Measurements from ENCODE around the gene UMPS. TPM values are rescaled to one million over a fixed set of nuclear protein-coding genes. Genes with fewer than 3 reads are reported as not detected.

Gene UMPS
- total and polyA plus RNA-seq, 2 experiments from 2014 or later: 44.1 to 48.8 TPM

DNA sequence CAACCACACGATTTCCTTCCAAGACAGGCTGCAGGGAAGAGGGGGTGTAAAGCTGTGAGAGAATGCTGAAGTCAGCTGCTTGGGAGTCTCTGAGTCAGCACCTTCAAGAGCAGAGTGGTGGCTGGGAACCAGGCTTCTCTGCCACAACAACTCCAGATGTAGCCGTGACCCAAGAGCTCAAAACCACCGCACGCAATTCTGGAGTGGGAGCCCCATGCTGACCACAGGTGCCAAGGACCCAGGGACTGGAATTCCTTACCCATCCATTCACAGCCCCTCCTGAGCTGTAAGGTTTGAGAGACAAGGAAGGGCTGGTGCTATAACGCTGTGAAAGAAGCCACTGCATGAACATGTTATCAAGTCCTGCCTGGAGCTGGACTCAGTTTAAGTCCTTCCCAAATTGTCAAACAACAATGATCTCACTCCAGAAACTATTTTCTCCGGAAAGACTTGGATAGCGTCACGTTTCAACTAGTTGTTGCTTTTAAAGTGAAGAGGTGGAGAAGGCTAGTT lies 61.4 kb downstream of the UMPS start:
- Histone ChIP-seq H3K9me2 (ENCODE audit: insufficient read depth) (no peaks in the 10 kb centered on the region), H3K36me3 (ENCODE audit: insufficient read depth) (peaks cover 25% of the 10 kb centered on the region), H3K27ac (ENCODE audit: low read depth) (peak overlapping the region; percentile 69; the same call in 1 of the 2 replicates), H3K27me3 (ENCODE audit: insufficient read depth) (no peaks in the 10 kb centered on the region), H3K4me2 (no peak overlapping the region), H4K20me1 (replicated peaks; ENCODE audit: insufficient read depth) (peaks cover 20% of the 10 kb centered on the region; the same call in 1 of the 2 replicates), H3F3A (replicated peaks; ENCODE audit: low read depth) (0 out of 2 replicates have a peak, but pooled peaks cover 5% of the 10 kb centered on the region), H2AFZ (no peak overlapping the region), H3K79me2 (replicated peaks; ENCODE audit: insufficient read depth) (peaks cover 29% of the 10 kb centered on the region), H3K4me3 (no peak overlapping the region), H3K4me1 (ENCODE audit: insufficient read depth) (no peaks in the 10 kb centered on the region)
- ATAC-seq (no peak), DNase-seq (ENCODE audit: low spot score) (no peak)
- Mint-ChIP-seq H3K27me3 (ENCODE audit: insufficient read depth, low read depth, poor library complexity) (peaks cover 10% of the 10 kb centered on the region), H3K4me1 (peaks cover 6% of the 10 kb centered on the region), H3K4me3 (no peak overlapping the region), H3K36me3 (ENCODE audit: low read depth) (peaks cover 57% of the 10 kb centered on the region), H3K9me3 (no peaks in the 10 kb centered on the region), H3K27ac (0 out of 2 replicates have a peak overlapping the region, but pooled peaks have one; percentile 39)
- TF ChIP-seq, protein P1, sequence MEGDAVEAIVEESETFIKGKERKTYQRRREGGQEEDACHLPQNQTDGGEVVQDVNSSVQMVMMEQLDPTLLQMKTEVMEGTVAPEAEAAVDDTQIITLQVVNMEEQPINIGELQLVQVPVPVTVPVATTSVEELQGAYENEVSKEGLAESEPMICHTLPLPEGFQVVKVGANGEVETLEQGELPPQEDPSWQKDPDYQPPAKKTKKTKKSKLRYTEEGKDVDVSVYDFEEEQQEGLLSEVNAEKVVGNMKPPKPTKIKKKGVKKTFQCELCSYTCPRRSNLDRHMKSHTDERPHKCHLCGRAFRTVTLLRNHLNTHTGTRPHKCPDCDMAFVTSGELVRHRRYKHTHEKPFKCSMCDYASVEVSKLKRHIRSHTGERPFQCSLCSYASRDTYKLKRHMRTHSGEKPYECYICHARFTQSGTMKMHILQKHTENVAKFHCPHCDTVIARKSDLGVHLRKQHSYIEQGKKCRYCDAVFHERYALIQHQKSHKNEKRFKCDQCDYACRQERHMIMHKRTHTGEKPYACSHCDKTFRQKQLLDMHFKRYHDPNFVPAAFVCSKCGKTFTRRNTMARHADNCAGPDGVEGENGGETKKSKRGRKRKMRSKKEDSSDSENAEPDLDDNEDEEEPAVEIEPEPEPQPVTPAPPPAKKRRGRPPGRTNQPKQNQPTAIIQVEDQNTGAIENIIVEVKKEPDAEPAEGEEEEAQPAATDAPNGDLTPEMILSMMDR (conservative IDR thresholded peaks at IDR 0.05; ENCODE audit: low read depth in 2 of 2): no peak
- TF ChIP-seq POLR2AphosphoS5 (IDR thresholded peaks at IDR 0.05; ENCODE audit: low read depth) (no peak), ZNF331 (CRISPR knock-in tag; IDR thresholded peaks at IDR 0.05; ENCODE audit: low read depth) (no peak), ZNF114 (CRISPR knock-in tag; IDR thresholded peaks at IDR 0.05) (no peak), STAT1 (IDR thresholded peaks at IDR 0.05; ENCODE audit: unreplicated experiment) (no peak), JUNB (IDR thresholded peaks at IDR 0.05; ENCODE audit: unreplicated experiment) (no peak), EZH2phosphoT487 (IDR thresholded peaks at IDR 0.05; ENCODE audit: unreplicated experiment) (no peak), NANOG (IDR thresholded peaks at IDR 0.05; ENCODE audit: borderline replicate concordance) (no peak), CREB1 (CRISPR knock-in tag; IDR thresholded peaks at IDR 0.05; ENCODE audit: low read depth) (no peak), EZH2 (IDR thresholded peaks at IDR 0.05; ENCODE audit: low read depth, unreplicated experiment) (no peak)
- TF ChIP-seq, protein P2, sequence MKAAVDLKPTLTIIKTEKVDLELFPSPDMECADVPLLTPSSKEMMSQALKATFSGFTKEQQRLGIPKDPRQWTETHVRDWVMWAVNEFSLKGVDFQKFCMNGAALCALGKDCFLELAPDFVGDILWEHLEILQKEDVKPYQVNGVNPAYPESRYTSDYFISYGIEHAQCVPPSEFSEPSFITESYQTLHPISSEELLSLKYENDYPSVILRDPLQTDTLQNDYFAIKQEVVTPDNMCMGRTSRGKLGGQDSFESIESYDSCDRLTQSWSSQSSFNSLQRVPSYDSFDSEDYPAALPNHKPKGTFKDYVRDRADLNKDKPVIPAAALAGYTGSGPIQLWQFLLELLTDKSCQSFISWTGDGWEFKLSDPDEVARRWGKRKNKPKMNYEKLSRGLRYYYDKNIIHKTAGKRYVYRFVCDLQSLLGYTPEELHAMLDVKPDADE (IDR thresholded peaks at IDR 0.05): no peak
- TF ChIP-seq, protein P3, sequence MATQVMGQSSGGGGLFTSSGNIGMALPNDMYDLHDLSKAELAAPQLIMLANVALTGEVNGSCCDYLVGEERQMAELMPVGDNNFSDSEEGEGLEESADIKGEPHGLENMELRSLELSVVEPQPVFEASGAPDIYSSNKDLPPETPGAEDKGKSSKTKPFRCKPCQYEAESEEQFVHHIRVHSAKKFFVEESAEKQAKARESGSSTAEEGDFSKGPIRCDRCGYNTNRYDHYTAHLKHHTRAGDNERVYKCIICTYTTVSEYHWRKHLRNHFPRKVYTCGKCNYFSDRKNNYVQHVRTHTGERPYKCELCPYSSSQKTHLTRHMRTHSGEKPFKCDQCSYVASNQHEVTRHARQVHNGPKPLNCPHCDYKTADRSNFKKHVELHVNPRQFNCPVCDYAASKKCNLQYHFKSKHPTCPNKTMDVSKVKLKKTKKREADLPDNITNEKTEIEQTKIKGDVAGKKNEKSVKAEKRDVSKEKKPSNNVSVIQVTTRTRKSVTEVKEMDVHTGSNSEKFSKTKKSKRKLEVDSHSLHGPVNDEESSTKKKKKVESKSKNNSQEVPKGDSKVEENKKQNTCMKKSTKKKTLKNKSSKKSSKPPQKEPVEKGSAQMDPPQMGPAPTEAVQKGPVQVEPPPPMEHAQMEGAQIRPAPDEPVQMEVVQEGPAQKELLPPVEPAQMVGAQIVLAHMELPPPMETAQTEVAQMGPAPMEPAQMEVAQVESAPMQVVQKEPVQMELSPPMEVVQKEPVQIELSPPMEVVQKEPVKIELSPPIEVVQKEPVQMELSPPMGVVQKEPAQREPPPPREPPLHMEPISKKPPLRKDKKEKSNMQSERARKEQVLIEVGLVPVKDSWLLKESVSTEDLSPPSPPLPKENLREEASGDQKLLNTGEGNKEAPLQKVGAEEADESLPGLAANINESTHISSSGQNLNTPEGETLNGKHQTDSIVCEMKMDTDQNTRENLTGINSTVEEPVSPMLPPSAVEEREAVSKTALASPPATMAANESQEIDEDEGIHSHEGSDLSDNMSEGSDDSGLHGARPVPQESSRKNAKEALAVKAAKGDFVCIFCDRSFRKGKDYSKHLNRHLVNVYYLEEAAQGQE (IDR thresholded peaks at IDR 0.05; ENCODE audit: unreplicated experiment): no peak
- TF ChIP-seq, protein P4, sequence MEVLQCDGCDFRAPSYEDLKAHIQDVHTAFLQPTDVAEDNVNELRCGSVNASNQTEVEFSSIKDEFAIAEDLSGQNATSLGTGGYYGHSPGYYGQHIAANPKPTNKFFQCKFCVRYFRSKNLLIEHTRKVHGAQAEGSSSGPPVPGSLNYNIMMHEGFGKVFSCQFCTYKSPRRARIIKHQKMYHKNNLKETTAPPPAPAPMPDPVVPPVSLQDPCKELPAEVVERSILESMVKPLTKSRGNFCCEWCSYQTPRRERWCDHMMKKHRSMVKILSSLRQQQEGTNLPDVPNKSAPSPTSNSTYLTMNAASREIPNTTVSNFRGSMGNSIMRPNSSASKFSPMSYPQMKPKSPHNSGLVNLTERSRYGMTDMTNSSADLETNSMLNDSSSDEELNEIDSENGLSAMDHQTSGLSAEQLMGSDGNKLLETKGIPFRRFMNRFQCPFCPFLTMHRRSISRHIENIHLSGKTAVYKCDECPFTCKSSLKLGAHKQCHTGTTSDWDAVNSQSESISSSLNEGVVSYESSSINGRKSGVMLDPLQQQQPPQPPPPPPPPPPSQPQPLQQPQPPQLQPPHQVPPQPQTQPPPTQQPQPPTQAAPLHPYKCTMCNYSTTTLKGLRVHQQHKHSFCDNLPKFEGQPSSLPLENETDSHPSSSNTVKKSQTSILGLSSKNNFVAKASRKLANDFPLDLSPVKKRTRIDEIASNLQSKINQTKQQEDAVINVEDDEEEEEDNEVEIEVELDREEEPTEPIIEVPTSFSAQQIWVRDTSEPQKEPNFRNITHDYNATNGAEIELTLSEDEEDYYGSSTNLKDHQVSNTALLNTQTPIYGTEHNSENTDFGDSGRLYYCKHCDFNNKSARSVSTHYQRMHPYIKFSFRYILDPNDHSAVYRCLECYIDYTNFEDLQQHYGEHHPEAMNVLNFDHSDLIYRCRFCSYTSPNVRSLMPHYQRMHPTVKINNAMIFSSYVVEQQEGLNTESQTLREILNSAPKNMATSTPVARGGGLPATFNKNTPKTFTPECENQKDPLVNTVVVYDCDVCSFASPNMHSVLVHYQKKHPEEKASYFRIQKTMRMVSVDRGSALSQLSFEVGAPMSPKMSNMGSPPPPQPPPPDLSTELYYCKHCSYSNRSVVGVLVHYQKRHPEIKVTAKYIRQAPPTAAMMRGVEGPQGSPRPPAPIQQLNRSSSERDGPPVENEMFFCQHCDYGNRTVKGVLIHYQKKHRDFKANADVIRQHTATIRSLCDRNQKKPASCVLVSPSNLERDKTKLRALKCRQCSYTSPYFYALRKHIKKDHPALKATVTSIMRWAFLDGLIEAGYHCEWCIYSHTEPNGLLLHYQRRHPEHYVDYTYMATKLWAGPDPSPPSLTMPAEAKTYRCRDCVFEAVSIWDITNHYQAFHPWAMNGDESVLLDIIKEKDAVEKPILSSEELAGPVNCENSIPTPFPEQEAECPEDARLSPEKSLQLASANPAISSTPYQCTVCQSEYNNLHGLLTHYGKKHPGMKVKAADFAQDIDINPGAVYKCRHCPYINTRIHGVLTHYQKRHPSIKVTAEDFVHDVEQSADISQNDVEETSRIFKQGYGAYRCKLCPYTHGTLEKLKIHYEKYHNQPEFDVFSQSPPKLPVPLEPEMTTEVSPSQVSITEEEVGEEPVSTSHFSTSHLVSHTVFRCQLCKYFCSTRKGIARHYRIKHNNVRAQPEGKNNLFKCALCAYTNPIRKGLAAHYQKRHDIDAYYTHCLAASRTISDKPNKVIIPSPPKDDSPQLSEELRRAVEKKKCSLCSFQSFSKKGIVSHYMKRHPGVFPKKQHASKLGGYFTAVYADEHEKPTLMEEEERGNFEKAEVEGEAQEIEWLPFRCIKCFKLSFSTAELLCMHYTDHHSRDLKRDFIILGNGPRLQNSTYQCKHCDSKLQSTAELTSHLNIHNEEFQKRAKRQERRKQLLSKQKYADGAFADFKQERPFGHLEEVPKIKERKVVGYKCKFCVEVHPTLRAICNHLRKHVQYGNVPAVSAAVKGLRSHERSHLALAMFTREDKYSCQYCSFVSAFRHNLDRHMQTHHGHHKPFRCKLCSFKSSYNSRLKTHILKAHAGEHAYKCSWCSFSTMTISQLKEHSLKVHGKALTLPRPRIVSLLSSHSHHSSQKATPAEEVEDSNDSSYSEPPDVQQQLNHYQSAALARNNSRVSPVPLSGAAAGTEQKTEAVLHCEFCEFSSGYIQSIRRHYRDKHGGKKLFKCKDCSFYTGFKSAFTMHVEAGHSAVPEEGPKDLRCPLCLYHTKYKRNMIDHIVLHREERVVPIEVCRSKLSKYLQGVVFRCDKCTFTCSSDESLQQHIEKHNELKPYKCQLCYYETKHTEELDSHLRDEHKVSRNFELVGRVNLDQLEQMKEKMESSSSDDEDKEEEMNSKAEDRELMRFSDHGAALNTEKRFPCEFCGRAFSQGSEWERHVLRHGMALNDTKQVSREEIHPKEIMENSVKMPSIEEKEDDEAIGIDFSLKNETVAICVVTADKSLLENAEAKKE (CRISPR knock-in tag; IDR thresholded peaks at IDR 0.05): no peak

Data from GM23338 (cell line).